Mesendoderm (in vitro differentiated cells): Measurements from ENCODE around the gene TLX1.

Experiments used
- DNase-seq: peaks from one replicate; pipeline ENCODE4 v3.0.0; 2013
- H2AK5ac ChIP-seq: 2 replicates; pipeline ENCODE4 v1.6.1; 2013; ENCODE audit warnings: low read length, inconsistent platforms
- H2BK120ac ChIP-seq: 2 replicates; pipeline ENCODE4 v1.6.1; 2013; ENCODE audit warnings: low read depth, mild to moderate bottlenecking, low read length, moderate library complexity, mixed read lengths
- H2BK15ac ChIP-seq: replicated peaks from 2 replicates; pipeline ENCODE4 v1.6.1; 2013; ENCODE audit warnings: low read depth, mild to moderate bottlenecking, moderate library complexity
- H2BK5ac ChIP-seq: 2 replicates; pipeline ENCODE4 v1.6.1; 2013; ENCODE audit warnings: low read length, inconsistent platforms
- H3K18ac ChIP-seq: 2 replicates; pipeline ENCODE4 v1.6.1; 2013; ENCODE audit warnings: mild to moderate bottlenecking, low read length, mixed read lengths
- H3K23ac ChIP-seq: one replicate; pipeline ENCODE4 v1.6.1; 2013; ENCODE audit warnings: low read length
- H3K27ac ChIP-seq: 2 replicates; pipeline ENCODE4 v1.5.1; 2013; ENCODE audit warnings: low read depth, mild to moderate bottlenecking, inconsistent platforms, low read length, moderate library complexity
- H3K27me3 ChIP-seq: 2 replicates; pipeline ENCODE4 v1.6.1; 2013; ENCODE audit warnings: low read length, control low read depth, mild to moderate bottlenecking, inconsistent platforms; ENCODE audit not compliant: insufficient read depth, poor library complexity
- H3K36me3 ChIP-seq: 2 replicates; pipeline ENCODE4 v1.6.1; 2013; ENCODE audit warnings: low read length, inconsistent platforms; ENCODE audit not compliant: control insufficient read depth, insufficient read depth
- H3K4ac ChIP-seq: one replicate; pipeline ENCODE4 v1.6.1; 2013; ENCODE audit warnings: low read depth, mild to moderate bottlenecking, low read length, moderate library complexity
- H3K4me1 ChIP-seq: 2 replicates; pipeline ENCODE4 v1.6.1; 2013; ENCODE audit warnings: low read depth, low read length, inconsistent platforms; ENCODE audit not compliant: control insufficient read depth
- H3K4me2 ChIP-seq: 2 replicates; pipeline ENCODE4 v1.6.1; 2013; ENCODE audit warnings: low read length
- H3K4me3 ChIP-seq: 2 replicates; pipeline ENCODE4 v1.5.1; 2013; ENCODE audit warnings: mild to moderate bottlenecking, low read length
- H3K56ac ChIP-seq: one replicate; pipeline ENCODE4 v1.6.1; 2013; ENCODE audit warnings: low read length
- H3K79me1 ChIP-seq: 2 replicates; pipeline ENCODE4 v1.6.1; 2013; ENCODE audit warnings: low read length, inconsistent platforms
- H3K79me2 ChIP-seq: 2 replicates; pipeline ENCODE4 v1.6.1; 2013; ENCODE audit warnings: mild to moderate bottlenecking, low read length; ENCODE audit not compliant: control insufficient read depth, insufficient read depth
- H3K9ac ChIP-seq: 2 replicates; pipeline ENCODE4 v1.6.1; 2013; ENCODE audit warnings: low read length, inconsistent platforms
- H4K5ac ChIP-seq: one replicate; pipeline ENCODE4 v1.6.1; 2013; ENCODE audit warnings: low read length
- H4K8ac ChIP-seq: one replicate; pipeline ENCODE4 v1.6.1; 2013; ENCODE audit warnings: low read depth, mild to moderate bottlenecking, control low read depth, low read length, moderate library complexity
- WGBS: extraction: QIAGEN DNeasy Blood & Tissue Kit; methylation state at CpG from one replicate; pipeline ENCODE4 v1.1.7; 2013; ENCODE audit warnings: low lambda C conversion rate, missing lambda C conversion rate; ENCODE audit not compliant: insufficient coverage; ENCODE audit errors: extremely low coverage; 5-methylcytosine and 5-hydroxymethylcytosine counted together

Gene TLX1

GRCh38 chr10:101090597-101090996 is 40.5 kb upstream of the TLX1 start:
- no peak overlapping the region for H3K4ac ChIP-seq
- H3K27me3 ChIP-seq: no peaks in the 10 kb centered on the region
- no peak overlapping the region for H3K9ac ChIP-seq
- no peak overlapping the region for H3K4me2 ChIP-seq
- no peak overlapping the region for H2BK15ac ChIP-seq
- no peak for DNase-seq
- H2AK5ac ChIP-seq: no peak overlapping the region
- no CpG with 5 or more reads among the region's 5 CpGs for WGBS
- no peak overlapping the region for H4K8ac ChIP-seq
- no peaks in the 10 kb centered on the region for H3K79me1 ChIP-seq
- H3K56ac ChIP-seq: no peak overlapping the region
- no peak overlapping the region for H4K5ac ChIP-seq
- no peak overlapping the region for H3K4me3 ChIP-seq
- H2BK120ac ChIP-seq: no peak overlapping the region
- no peak overlapping the region for H3K23ac ChIP-seq
- no peaks in the 10 kb centered on the region for H3K79me2 ChIP-seq
- no peaks in the 10 kb centered on the region for H3K4me1 ChIP-seq
- H3K27ac ChIP-seq: no peak overlapping the region
- no peak overlapping the region for H2BK5ac ChIP-seq
- H3K36me3 ChIP-seq: no peaks in the 10 kb centered on the region
- H3K18ac ChIP-seq: no peak overlapping the region

GRCh38 chr10:101091546-101092290 is 39.4 kb upstream of the TLX1 start:
- no peaks in the 10 kb centered on the region for H3K27me3 ChIP-seq
- H3K27ac ChIP-seq: no peak overlapping the region

GRCh38 chr10:101092881-101093354 is 38.2 kb upstream of the TLX1 start:
- Histone ChIP-seq H3K27me3 (no peaks in the 10 kb centered on the region), H2BK5ac (no peak overlapping the region), H3K18ac (no peak overlapping the region), H3K79me1 (no peaks in the 10 kb centered on the region), H3K23ac (no peak overlapping the region), H3K56ac (no peak overlapping the region), H2BK15ac (no peak overlapping the region), H3K4me3 (no peak overlapping the region), H3K4me2 (no peak overlapping the region), H2BK120ac (no peak overlapping the region), H2AK5ac (no peak overlapping the region), H3K79me2 (no peaks in the 10 kb centered on the region), H3K4me1 (no peaks in the 10 kb centered on the region), H4K5ac (no peak overlapping the region), H4K8ac (no peak overlapping the region), H3K4ac (no peak overlapping the region), H3K9ac (no peak overlapping the region), H3K36me3 (no peaks in the 10 kb centered on the region), H3K27ac (no peak overlapping the region)
- DNase-seq: no peak
- no CpG with 5 or more reads among the region's 9 CpGs for WGBS

More at GRCh38 chr10:101091546-101092290, 39.4 kb upstream of the TLX1 start:
- no peak overlapping the region for H4K5ac ChIP-seq
- no peak overlapping the region for H3K4me2 ChIP-seq
- DNase-seq: no peak
- no peak overlapping the region for H3K4me3 ChIP-seq
- no peak overlapping the region for H2AK5ac ChIP-seq
- H3K56ac ChIP-seq: no peak overlapping the region
- no peaks in the 10 kb centered on the region for H3K36me3 ChIP-seq
- no peaks in the 10 kb centered on the region for H3K4me1 ChIP-seq
- no peaks in the 10 kb centered on the region for H3K79me1 ChIP-seq
- H3K9ac ChIP-seq: no peak overlapping the region
- H3K23ac ChIP-seq: no peak overlapping the region
- no CpG with 5 or more reads among the region's 12 CpGs for WGBS
- no peak overlapping the region for H2BK120ac ChIP-seq
- H3K4ac ChIP-seq: no peak overlapping the region
- no peak overlapping the region for H3K18ac ChIP-seq
- H3K79me2 ChIP-seq: no peaks in the 10 kb centered on the region
- no peak overlapping the region for H2BK5ac ChIP-seq
- no peak overlapping the region for H4K8ac ChIP-seq
- H2BK15ac ChIP-seq: no peak overlapping the region

GRCh38 chr10:101094121-101094879 is 36.8 kb upstream of the TLX1 start:
- Histone ChIP-seq H3K18ac (no peak overlapping the region), H2BK15ac (no peak overlapping the region), H2BK120ac (no peak overlapping the region), H4K5ac (no peak overlapping the region), H3K4ac (no peak overlapping the region), H3K23ac (no peak overlapping the region), H3K27me3 (no peaks in the 10 kb centered on the region), H4K8ac (no peak overlapping the region), H3K36me3 (no peaks in the 10 kb centered on the region), H3K79me2 (no peaks in the 10 kb centered on the region), H3K27ac (no peak overlapping the region), H2BK5ac (no peak overlapping the region), H3K79me1 (no peaks in the 10 kb centered on the region), H3K56ac (no peak overlapping the region), H3K4me2 (no peak overlapping the region), H3K4me3 (no peak overlapping the region), H2AK5ac (no peak overlapping the region), H3K9ac (no peak overlapping the region), H3K4me1 (no peaks in the 10 kb centered on the region)
- WGBS: no CpG with 5 or more reads among the region's 14 CpGs
- DNase-seq: no peak

- H3K4me2 ChIP-seq: no peak overlapping the region
- no peaks in the 10 kb centered on the region for H3K4me1 ChIP-seq
- H3K27ac ChIP-seq: no peak overlapping the region
- no peaks in the 10 kb centered on the region for H3K79me1 ChIP-seq
- no peak overlapping the region for H4K5ac ChIP-seq
- DNase-seq: no peak
- H3K79me2 ChIP-seq: no peaks in the 10 kb centered on the region
- H2AK5ac ChIP-seq: no peak overlapping the region
- no peak overlapping the region for H3K9ac ChIP-seq
- no peak overlapping the region for H3K23ac ChIP-seq
- no peak overlapping the region for H2BK120ac ChIP-seq
- no peaks in the 10 kb centered on the region for H3K27me3 ChIP-seq
- no peak overlapping the region for H4K8ac ChIP-seq
- no peak overlapping the region for H2BK5ac ChIP-seq
- no peak overlapping the region for H3K4ac ChIP-seq
- H3K56ac ChIP-seq: peak overlapping the region; percentile 3
- no peak overlapping the region for H2BK15ac ChIP-seq
- WGBS: no CpG with 5 or more reads among the region's 6 CpGs
- H3K4me3 ChIP-seq: no peak overlapping the region
- no peaks in the 10 kb centered on the region for H3K36me3 ChIP-seq
- H3K18ac ChIP-seq: no peak overlapping the region
Measured at GRCh38 chr10:101095004-101095403, 36.1 kb upstream of the TLX1 start.
